ENCODE data around the gene SLC25A42.

The SLC25A42 gene

DNA sequence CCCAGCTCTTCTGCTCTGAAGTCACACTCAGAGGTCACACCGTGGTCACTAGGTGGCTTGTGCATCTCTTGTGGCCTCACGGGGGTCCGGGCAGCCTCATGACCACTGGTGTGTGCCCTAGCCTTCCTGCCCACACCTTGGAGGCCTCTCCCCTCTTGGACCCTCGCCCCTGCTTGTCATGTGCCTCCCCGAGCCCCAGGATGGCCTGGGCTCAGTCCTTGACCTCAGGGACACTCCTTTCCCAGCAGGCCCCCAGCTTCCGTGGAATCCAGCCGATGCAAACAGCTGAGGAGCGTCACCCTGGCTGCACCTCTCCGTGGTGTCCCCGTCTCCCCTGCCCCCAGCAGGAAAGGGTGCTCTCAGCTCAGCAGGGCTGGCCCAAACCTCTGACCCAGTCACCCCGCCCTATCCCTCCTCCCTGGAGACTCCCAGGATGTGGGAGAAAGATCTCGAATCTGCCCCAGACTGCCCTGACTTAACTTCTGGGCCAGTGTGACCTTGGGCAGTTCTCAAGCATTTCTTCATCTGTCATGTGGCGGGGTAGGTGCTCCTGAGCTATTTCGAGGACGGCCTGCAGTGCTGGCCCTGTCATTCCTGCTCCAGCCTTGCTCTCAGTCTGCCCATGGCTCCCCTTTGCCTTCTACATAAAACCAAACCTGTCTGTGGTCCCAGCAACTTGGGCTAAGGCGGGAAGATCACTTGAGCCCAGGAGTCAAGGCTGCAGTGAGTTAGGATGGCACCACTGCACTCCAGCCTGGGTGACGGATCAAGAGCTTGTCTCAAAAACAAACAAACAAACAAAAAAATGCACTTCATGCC, 4.6 kb upstream of the SLC25A42 start:
- Histone ChIP-seq H3K36me3 (peaks cover 53% of the 10 kb centered on the region), H3K9me3 (no peaks in the 10 kb centered on the region), H3K4me1 (no peaks in the 10 kb centered on the region), H3K4me3 (ENCODE audit: low read depth, low read length) (no peak overlapping the region), H3K27me3 (no peaks in the 10 kb centered on the region)
- TF ChIP-seq, protein P1, sequence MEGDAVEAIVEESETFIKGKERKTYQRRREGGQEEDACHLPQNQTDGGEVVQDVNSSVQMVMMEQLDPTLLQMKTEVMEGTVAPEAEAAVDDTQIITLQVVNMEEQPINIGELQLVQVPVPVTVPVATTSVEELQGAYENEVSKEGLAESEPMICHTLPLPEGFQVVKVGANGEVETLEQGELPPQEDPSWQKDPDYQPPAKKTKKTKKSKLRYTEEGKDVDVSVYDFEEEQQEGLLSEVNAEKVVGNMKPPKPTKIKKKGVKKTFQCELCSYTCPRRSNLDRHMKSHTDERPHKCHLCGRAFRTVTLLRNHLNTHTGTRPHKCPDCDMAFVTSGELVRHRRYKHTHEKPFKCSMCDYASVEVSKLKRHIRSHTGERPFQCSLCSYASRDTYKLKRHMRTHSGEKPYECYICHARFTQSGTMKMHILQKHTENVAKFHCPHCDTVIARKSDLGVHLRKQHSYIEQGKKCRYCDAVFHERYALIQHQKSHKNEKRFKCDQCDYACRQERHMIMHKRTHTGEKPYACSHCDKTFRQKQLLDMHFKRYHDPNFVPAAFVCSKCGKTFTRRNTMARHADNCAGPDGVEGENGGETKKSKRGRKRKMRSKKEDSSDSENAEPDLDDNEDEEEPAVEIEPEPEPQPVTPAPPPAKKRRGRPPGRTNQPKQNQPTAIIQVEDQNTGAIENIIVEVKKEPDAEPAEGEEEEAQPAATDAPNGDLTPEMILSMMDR (IDR thresholded peaks at IDR 0.05; ENCODE audit: low read depth, low read length): no peak
- no peak for DNase-seq

DNA sequence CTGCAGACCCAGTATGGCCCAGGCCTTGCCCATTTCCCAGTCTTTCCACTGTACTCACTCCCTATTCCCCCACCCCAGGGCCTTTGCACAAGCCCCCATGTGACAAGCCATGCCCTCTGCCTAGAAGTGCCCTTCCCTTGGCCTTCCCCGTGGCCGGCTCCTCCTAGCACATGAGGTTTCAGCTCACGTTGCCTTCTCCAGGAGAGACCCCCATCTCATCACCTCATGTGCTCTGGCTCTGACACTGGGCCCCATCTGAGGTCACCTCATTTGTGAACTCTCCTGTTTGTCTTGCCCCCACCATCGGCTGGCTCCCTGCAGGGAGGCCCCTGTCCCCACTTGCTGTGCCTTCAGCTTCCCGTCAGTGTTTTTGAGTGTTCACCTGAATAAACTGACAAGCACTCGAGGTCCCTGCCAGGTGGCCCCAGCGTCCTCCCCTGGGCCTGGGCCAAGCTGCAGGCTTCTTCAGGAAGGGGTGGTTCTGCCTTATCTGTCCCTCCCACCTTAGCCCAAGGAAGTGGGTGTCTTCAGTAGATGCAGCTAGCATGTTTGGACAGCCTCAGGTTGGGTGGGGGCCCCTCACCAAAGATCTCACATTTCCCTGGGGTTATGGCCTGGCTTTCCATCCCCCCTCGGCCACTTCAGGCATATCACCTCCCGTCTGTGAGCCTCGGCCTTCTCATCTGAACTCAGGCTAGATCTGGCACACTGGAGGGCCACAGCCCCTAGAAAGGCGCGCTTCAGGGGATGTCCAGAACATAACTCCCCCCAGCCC, 3.8 kb upstream of the SLC25A42 start:
- TF ChIP-seq, protein P1 (IDR thresholded peaks at IDR 0.05; ENCODE audit: low read depth, low read length): no peak
- H3K4me1 ChIP-seq: no peaks in the 10 kb centered on the region
- DNase-seq: no peak
- H3K4me3 ChIP-seq (ENCODE audit: low read depth, low read length): no peak overlapping the region
- H3K27me3 ChIP-seq: no peaks in the 10 kb centered on the region
- H3K9me3 ChIP-seq: no peaks in the 10 kb centered on the region
- peaks cover 46% of the 10 kb centered on the region for H3K36me3 ChIP-seq

DNA sequence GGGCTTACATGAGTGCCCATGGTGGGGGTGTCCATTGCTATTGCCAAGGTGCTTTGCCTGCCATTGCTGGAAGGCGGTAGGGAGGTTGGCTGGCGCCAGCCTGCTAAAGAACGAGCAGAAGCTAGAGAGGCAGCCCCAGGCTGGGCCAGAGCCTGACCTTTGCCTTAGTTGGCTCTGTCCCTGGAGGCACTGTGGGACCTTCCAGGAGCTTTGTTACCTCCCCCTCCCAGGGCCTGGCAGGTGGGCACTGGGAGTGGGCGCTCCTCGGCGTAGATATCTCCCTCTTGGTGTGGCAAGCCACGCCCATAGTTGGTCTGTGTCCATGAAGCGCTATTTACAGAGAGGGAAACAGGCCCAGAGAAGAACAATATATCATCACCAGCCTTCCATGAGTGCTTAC, 2.3 kb upstream of the SLC25A42 start:
- TF ChIP-seq, protein P1 (IDR thresholded peaks at IDR 0.05; ENCODE audit: low read depth, low read length): no peak
- no peak overlapping the region for H3K4me3 ChIP-seq (ENCODE audit: low read depth, low read length)
- peaks cover 33% of the 10 kb centered on the region for H3K36me3 ChIP-seq
- no peaks in the 10 kb centered on the region for H3K9me3 ChIP-seq
- DNase-seq: no peak
- H3K27me3 ChIP-seq: no peaks in the 10 kb centered on the region
- H3K4me1 ChIP-seq: no peaks in the 10 kb centered on the region

DNA sequence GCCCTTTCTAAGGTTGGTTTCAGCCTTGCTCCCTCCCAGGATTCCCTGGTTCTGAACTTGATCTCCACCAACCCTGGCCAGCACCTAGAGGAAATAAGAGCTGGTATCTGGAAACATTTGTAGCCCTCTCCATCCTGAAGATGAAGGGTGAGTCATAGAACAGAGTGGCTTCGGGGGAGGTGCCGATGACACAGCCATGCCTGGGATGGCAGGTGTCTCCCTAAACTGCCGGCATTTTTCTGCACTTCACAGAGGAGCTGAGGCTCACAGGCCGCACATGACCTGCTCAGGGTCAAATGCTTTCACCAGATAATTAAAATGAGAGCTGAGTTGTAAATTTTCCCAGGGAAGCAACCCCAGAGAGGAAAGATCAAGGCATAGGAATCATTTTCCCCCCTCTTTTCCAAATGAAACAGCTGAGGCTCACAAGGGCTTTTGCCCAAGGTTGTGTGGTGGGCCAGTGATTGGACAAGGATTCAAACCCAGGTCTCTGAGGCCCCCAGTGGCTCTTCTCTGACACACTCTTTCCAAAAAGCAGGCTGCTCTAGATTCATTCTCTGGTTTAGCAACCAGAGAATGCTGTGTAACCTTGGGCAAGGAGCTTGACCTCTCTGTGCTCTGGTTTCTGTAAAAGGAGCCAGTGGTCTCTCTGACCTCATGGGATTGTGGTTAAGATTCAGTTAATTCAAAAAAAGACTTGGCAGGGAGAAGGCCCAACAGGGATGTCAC, 1.2 kb upstream of the SLC25A42 start:
- peaks cover 22% of the 10 kb centered on the region for H3K36me3 ChIP-seq
- H3K4me3 ChIP-seq (ENCODE audit: low read depth, low read length): peak overlapping the region; percentile 43
- H3K27me3 ChIP-seq: no peaks in the 10 kb centered on the region
- H3K9me3 ChIP-seq: no peaks in the 10 kb centered on the region
- DNase-seq: peak; percentile 40
- no peaks in the 10 kb centered on the region for H3K4me1 ChIP-seq
- TF ChIP-seq, protein P1 (IDR thresholded peaks at IDR 0.05; ENCODE audit: low read depth, low read length): no peak

DNA sequence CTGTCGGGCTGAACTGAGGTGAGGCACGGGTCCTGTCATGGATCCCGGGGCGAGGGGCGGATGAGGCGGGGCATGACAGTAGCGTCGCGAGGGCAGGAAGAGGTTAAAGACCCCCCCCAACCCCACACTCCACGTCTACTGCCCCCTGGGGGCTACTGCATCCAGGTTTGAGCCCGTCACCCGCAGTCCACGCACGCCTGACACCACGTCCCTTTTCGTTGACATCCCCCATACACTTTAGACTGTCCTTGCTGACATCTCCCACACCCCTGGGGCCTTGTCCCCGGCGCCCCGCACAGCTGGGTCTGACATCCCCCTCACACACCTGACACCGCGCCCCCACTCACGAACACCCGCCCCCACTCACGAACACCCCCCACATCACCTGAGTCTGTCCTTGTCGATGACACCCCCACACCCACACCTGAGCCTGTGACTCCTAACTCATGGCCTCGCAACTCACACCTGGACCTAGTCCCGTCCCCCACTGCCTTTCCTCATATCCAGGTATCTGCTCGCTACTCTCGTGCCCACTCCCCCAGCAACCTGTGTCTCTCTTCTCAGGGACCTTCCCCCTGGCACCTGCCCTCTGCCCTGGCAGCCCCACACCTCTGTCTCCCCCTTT, 416 bp downstream of the SLC25A42 start:
- H3K4me1 ChIP-seq: no peaks in the 10 kb centered on the region
- no peaks in the 10 kb centered on the region for H3K9me3 ChIP-seq
- H3K27me3 ChIP-seq: no peaks in the 10 kb centered on the region
- TF ChIP-seq, protein P1 (IDR thresholded peaks at IDR 0.05; ENCODE audit: low read depth, low read length): peak; percentile 27; the same call in 1 of the 2 replicates
- H3K36me3 ChIP-seq: peaks cover 9% of the 10 kb centered on the region
- no peak for DNase-seq
- H3K4me3 ChIP-seq (ENCODE audit: low read depth, low read length): peak overlapping the region; percentile 66
